ENCODE measurements around the gene ARHGDIA.

The ARHGDIA gene

GRCh38 chr17:81828656-81829055, 42.5 kb downstream of the ARHGDIA start:
- DNase-seq (ENCODE audit: low read depth in 2 of 3, low spot score in 2 of 3), result no peak

- DNase-seq (ENCODE audit: low read depth in 2 of 3, low spot score in 2 of 3), result no peak
Observed at GRCh38 chr17:81825841-81826466, 45.2 kb downstream of the ARHGDIA start.

- no peak for DNase-seq (ENCODE audit: low read depth in 2 of 3, low spot score in 2 of 3)
Observed at GRCh38 chr17:81824595-81824994, 46.5 kb downstream of the ARHGDIA start.

- no peak for DNase-seq (ENCODE audit: low read depth in 2 of 3, low spot score in 2 of 3)
Observed at GRCh38 chr17:81823820-81824550, 47.2 kb downstream of the ARHGDIA start.

- no peak for DNase-seq (ENCODE audit: low read depth in 2 of 3, low spot score in 2 of 3)
Observed at GRCh38 chr17:81822996-81823819, 47.9 kb downstream of the ARHGDIA start.

- DNase-seq (ENCODE audit: low read depth in 2 of 3, low spot score in 2 of 3), result no peak
Observed at GRCh38 chr17:81822312-81822637, 48.9 kb downstream of the ARHGDIA start.

- DNase-seq (ENCODE audit: low read depth in 2 of 3, low spot score in 2 of 3), result no peak
Observed at GRCh38 chr17:81821603-81822311, 49.4 kb downstream of the ARHGDIA start.

GRCh38 chr17:81821147-81821546, 50.0 kb downstream of the ARHGDIA start:
- no peak for DNase-seq (ENCODE audit: low read depth in 2 of 3, low spot score in 2 of 3)

GRCh38 chr17:81819708-81820107, 51.4 kb downstream of the ARHGDIA start:
- DNase-seq (ENCODE audit: low read depth in 2 of 3, low spot score in 2 of 3), result no peak

- DNase-seq (ENCODE audit: low read depth in 2 of 3, low spot score in 2 of 3), result no peak
Observed at GRCh38 chr17:81817758-81818147, 53.4 kb downstream of the ARHGDIA start.
